H1 (cell line): ENCODE data around the gene RPTOR. TPM values are rescaled to one million over a fixed set of nuclear protein-coding genes. Genes with fewer than 3 reads are reported as not detected.

Experiments used
- CTCF ChIA-PET: fragments of 300-600 bp; sonication (Branson Sonifier 250); formaldehyde crosslinking; loops from one replicate; lab custom pipeline; 2021; ENCODE audit not compliant: partially characterized antibody; lab: Charles Lee
- POLR2A ChIA-PET: fragments of 300-600 bp; sonication (Branson Sonifier 250); formaldehyde crosslinking; loops from one replicate; lab custom pipeline; 2021; ENCODE audit warnings: inconsistent platforms; ENCODE audit not compliant: partially characterized antibody; lab: Charles Lee
- DNase-seq, 2 experiments: peaks; one replicate each; pipeline versions ENCODE4 v3.0.0 to v3.0.0-alpha.2; 2010 to 2022; ENCODE audit warnings: low spot score in 2 of 2, low read depth in 1 of 2, mixed read lengths in 1 of 2
- FAIRE-seq: peaks from 2 replicates; lab custom pipeline; 2011; peaks lifted over from hg19 to GRCh38; lab: Jason Lieb, UNC
- H2AFZ ChIP-seq: 2 replicates; pipeline ENCODE4 v1.8.1; 2012; ENCODE audit warnings: low read length, inconsistent platforms
- H2AK5ac ChIP-seq: 2 replicates; pipeline ENCODE4 v1.6.1; 2013; ENCODE audit warnings: low read depth, low read length
- H2BK120ac ChIP-seq: replicated peaks from 2 replicates; pipeline ENCODE3; 2013; ENCODE audit warnings: low read depth, low read length, inconsistent platforms
- H2BK12ac ChIP-seq: 2 replicates; pipeline ENCODE4 v1.6.1; 2013; ENCODE audit warnings: low read depth, low read length
- H2BK15ac ChIP-seq: 2 replicates; pipeline ENCODE4 v1.6.1; 2013; ENCODE audit warnings: low read length
- H2BK20ac ChIP-seq: 2 replicates; pipeline ENCODE4 v1.6.1; 2013; ENCODE audit warnings: low read length
- H2BK5ac ChIP-seq: 2 replicates; pipeline ENCODE4 v1.6.1; 2013; ENCODE audit warnings: low read depth, low read length
- H3K14ac ChIP-seq: 2 replicates; pipeline ENCODE4 v1.6.1; 2013; ENCODE audit warnings: inconsistent platforms; ENCODE audit not compliant: insufficient read length
- H3K18ac ChIP-seq: 2 replicates; pipeline ENCODE4 v1.6.1; 2013; ENCODE audit warnings: low read length; ENCODE audit errors: extremely low read depth
- H3K23ac ChIP-seq: 2 replicates; pipeline ENCODE4 v1.6.1; 2013; ENCODE audit warnings: inconsistent platforms; ENCODE audit not compliant: insufficient read length
- H3K23me2 ChIP-seq: 2 replicates; pipeline ENCODE4 v1.6.1; 2013; ENCODE audit warnings: low read depth, low read length
- H3K27ac ChIP-seq: 2 replicates; pipeline ENCODE4 v1.6.1; 2011; ENCODE audit warnings: low read depth, low read length, inconsistent platforms
- H3K27me3 ChIP-seq, 4 experiments: replicated peaks in 1 of 4; 1 replicate in 1 of 4; 2 replicates in 3 of 4; pipeline versions ENCODE4 v1.6.1 to v1.8.1; 2011 to 2013; ENCODE audit warnings: low read length in 3 of 4, mild to moderate bottlenecking in 3 of 4, inconsistent platforms in 2 of 4, mixed read lengths in 2 of 4, moderate library complexity in 1 of 4; ENCODE audit not compliant: control insufficient read depth in 3 of 4, insufficient read depth in 3 of 4; ENCODE audit errors: extremely low read depth in 1 of 4
- H3K36me3 ChIP-seq, 4 experiments: 2 replicates each; pipeline versions ENCODE4 v1.6.1 to v1.8.1; 2011 to 2013; ENCODE audit warnings: mild to moderate bottlenecking in 4 of 4, low read length in 3 of 4, moderate library complexity in 2 of 4, control low read depth in 1 of 4, inconsistent platforms in 1 of 4; ENCODE audit not compliant: insufficient read depth in 4 of 4, control insufficient read depth in 2 of 4
- H3K4ac ChIP-seq: replicated peaks from 2 replicates; pipeline ENCODE3; 2013; ENCODE audit warnings: low read length, low read depth, mixed read lengths, inconsistent platforms; ENCODE audit not compliant: insufficient read length
- H3K4me1 ChIP-seq, 4 experiments: replicated peaks in 1 of 4; 1 replicate in 1 of 4; 2 replicates in 3 of 4; pipeline versions ENCODE4 v1.6.1 to v1.8.1; 2011 to 2013; ENCODE audit warnings: low read length in 3 of 4, inconsistent platforms in 2 of 4, mixed read lengths in 1 of 4; ENCODE audit not compliant: insufficient read depth in 4 of 4, control insufficient read depth in 3 of 4
- H3K4me2 ChIP-seq, 2 experiments: 2 replicates each; pipeline versions ENCODE4 v1.6.1 to v1.8.1; 2011 to 2013; ENCODE audit warnings: low read depth in 2 of 2, low read length in 2 of 2, control low read depth in 1 of 2, inconsistent platforms in 1 of 2, mild to moderate bottlenecking in 1 of 2; ENCODE audit not compliant: insufficient read depth in 1 of 2
- H3K4me3 ChIP-seq, 4 experiments: fragments of 200-600, 300-600 bp in 1 of 4; sonication (generic), shearing (Covaris generic), sonication (Bioruptor Twin) in 1 of 4; 2 replicates each; pipeline versions ENCODE4 v1.5.1 to v1.8.1; 2011 to 2016; ENCODE audit warnings: low read length in 4 of 4, low read depth in 3 of 4, control low read depth in 2 of 4, inconsistent platforms in 2 of 4, mild to moderate bottlenecking in 2 of 4, mixed read lengths in 1 of 4, moderate library complexity in 1 of 4; ENCODE audit not compliant: insufficient read depth in 2 of 4; ENCODE audit errors: extremely low read depth in 1 of 4
- H3K56ac ChIP-seq: replicated peaks from 2 replicates; pipeline ENCODE3; 2013; ENCODE audit warnings: low read depth, mild to moderate bottlenecking, mixed read lengths, low read length, inconsistent platforms; ENCODE audit not compliant: insufficient read length
- H3K79me1 ChIP-seq: 2 replicates; pipeline ENCODE4 v1.6.1; 2013; ENCODE audit warnings: low read depth, low read length, control low read depth
- H3K79me2 ChIP-seq, 2 experiments: 2 replicates each; pipeline versions ENCODE4 v1.6.1 to v1.8.1; 2012 to 2013; ENCODE audit warnings: low read length in 2 of 2, mild to moderate bottlenecking in 2 of 2, inconsistent platforms in 1 of 2; ENCODE audit not compliant: insufficient read depth in 2 of 2, control insufficient read depth in 1 of 2
- H3K9ac ChIP-seq, 4 experiments: replicated peaks in 1 of 4; 1 replicate in 1 of 4; 2 replicates in 3 of 4; pipeline versions ENCODE4 v1.6.1 to v1.8.1; 2011 to 2013; ENCODE audit warnings: low read depth in 3 of 4, low read length in 3 of 4, control low read depth in 2 of 4, mild to moderate bottlenecking in 2 of 4, moderate library complexity in 2 of 4, inconsistent platforms in 1 of 4; ENCODE audit errors: extremely low read depth in 1 of 4
- H3K9me3 ChIP-seq, 2 experiments: 2 replicates each; pipeline versions ENCODE4 v1.6.1 to v1.8.1; 2012 to 2013; ENCODE audit warnings: mild to moderate bottlenecking in 2 of 2, moderate library complexity in 2 of 2, control low read depth in 1 of 2, inconsistent platforms in 1 of 2, low read depth in 1 of 2, low read length in 1 of 2, mixed read lengths in 1 of 2; ENCODE audit not compliant: insufficient read depth in 2 of 2
- H4K20me1 ChIP-seq, 2 experiments: replicated peaks in 1 of 2; 2 replicates each; pipeline versions ENCODE3 to v1.8.1; 2011 to 2013; ENCODE audit warnings: inconsistent platforms in 2 of 2, low read length in 2 of 2, mild to moderate bottlenecking in 1 of 2; ENCODE audit not compliant: insufficient read depth in 2 of 2, control insufficient read depth in 1 of 2
- H4K5ac ChIP-seq: 2 replicates; pipeline ENCODE4 v1.6.1; 2013; ENCODE audit warnings: low read length, low read depth, mixed read lengths, inconsistent platforms; ENCODE audit not compliant: insufficient read length
- H4K8ac ChIP-seq: 2 replicates; pipeline ENCODE4 v1.8.0; 2013; ENCODE audit warnings: mild to moderate bottlenecking, moderate library complexity, low read length, inconsistent platforms; ENCODE audit not compliant: insufficient read depth; ENCODE audit errors: extremely low read depth
- H4K91ac ChIP-seq: replicated peaks from 2 replicates; pipeline ENCODE3; 2013; ENCODE audit warnings: low read length, mixed read lengths, inconsistent platforms; ENCODE audit not compliant: insufficient read length
- ASH2L ChIP-seq: fragments of 200-600, 300-600 bp; sonication (generic); IDR thresholded peaks from one replicate; pipeline ENCODE4 v1.7.1; 2017; ENCODE audit warnings: low read length
- CHD1 ChIP-seq: IDR thresholded peaks from 2 replicates; pipeline ENCODE4 v1.6.1; 2012; ENCODE audit warnings: low read depth, low read length, improper control_type of control experiment
- EP300 ChIP-seq, 2 experiments: IDR thresholded peaks; 1 replicate in 1 of 2; 2 replicates in 1 of 2; pipeline ENCODE4 v1.6.1; 2011 to 2012; ENCODE audit warnings: low read depth in 2 of 2, low read length in 2 of 2, mild to moderate bottlenecking in 2 of 2, borderline replicate concordance in 1 of 2, inconsistent platforms in 1 of 2, moderate library complexity in 1 of 2
- GABPA ChIP-seq: IDR thresholded peaks from 2 replicates; pipeline ENCODE4 v1.6.1; 2011; ENCODE audit warnings: mild to moderate bottlenecking, low read length, moderate library complexity, borderline replicate concordance; ENCODE audit not compliant: insufficient read depth
- KDM4A ChIP-seq: IDR thresholded peaks from one replicate; pipeline ENCODE4 v1.7.1; 2012; ENCODE audit warnings: low read depth, mild to moderate bottlenecking, moderate library complexity, low read length, inconsistent platforms; ENCODE audit not compliant: severe bottlenecking
- KDM5A ChIP-seq: fragments of 200-600 bp; IDR thresholded peaks from 2 replicates; pipeline ENCODE4 v1.7.1; 2012; ENCODE audit warnings: mild to moderate bottlenecking, low read length, inconsistent platforms, mixed read lengths
- PHF8 ChIP-seq: fragments of 200-600 bp; sonication (generic); conservative IDR thresholded peaks from 2 replicates; pipeline ENCODE4 v1.7.1; 2012; ENCODE audit warnings: low read depth, mild to moderate bottlenecking, inconsistent platforms, low read length, moderate library complexity
- RAD21 ChIP-seq, 2 experiments: IDR thresholded peaks in 1 of 2; conservative IDR thresholded peaks in 1 of 2; 2 replicates each; pipeline ENCODE4 v1.6.1; 2011; ENCODE audit warnings: low read depth in 2 of 2, low read length in 2 of 2, improper control_type of control experiment in 1 of 2, inconsistent platforms in 1 of 2, mild to moderate bottlenecking in 1 of 2, moderate library complexity in 1 of 2
- RNF2 ChIP-seq: fragments of 200-900, 300-1000 bp; sonication (generic); IDR thresholded peaks from 2 replicates; pipeline ENCODE4 v1.7.1; 2016; ENCODE audit warnings: borderline replicate concordance, low read depth, mild to moderate bottlenecking, antibody characterized with exemption, low read length; ENCODE audit not compliant: poor library complexity, severe bottlenecking; ENCODE audit errors: missing control alignments
- SIRT6 ChIP-seq: IDR thresholded peaks from one replicate; pipeline ENCODE4 v1.7.1; 2012; ENCODE audit warnings: low read length, inconsistent platforms
- SP2 ChIP-seq: IDR thresholded peaks from 2 replicates; pipeline ENCODE4 v1.6.1; 2012; ENCODE audit warnings: mild to moderate bottlenecking, low read length, inconsistent platforms
- TBP ChIP-seq: IDR thresholded peaks from 2 replicates; pipeline ENCODE4 v1.6.1; 2011; ENCODE audit warnings: low read depth, low read length, improper control_type of control experiment
- TEAD4 ChIP-seq: IDR thresholded peaks from 2 replicates; pipeline ENCODE4 v1.6.1; 2012; ENCODE audit warnings: low read depth, low read length, inconsistent platforms, mixed read lengths
- ZNF274 ChIP-seq: IDR thresholded peaks from 2 replicates; pipeline ENCODE4 v1.7.0; 2012; ENCODE audit warnings: low read length, borderline replicate concordance; ENCODE audit errors: extremely low read depth
- WGBS, 2 experiments: shearing (Covaris generic) in 1 of 2; methylation state at CpG; one replicate each; pipeline versions ENCODE4 v1.1.6 to v1.1.7; 2013 to 2015; ENCODE audit warnings: low lambda C conversion rate in 2 of 2, mixed read lengths in 2 of 2, inconsistent platforms in 1 of 2, low coverage in 1 of 2, missing lambda C conversion rate in 1 of 2; ENCODE audit not compliant: insufficient replicate concordance in 2 of 2, insufficient coverage in 1 of 2, insufficient read length in 1 of 2; ENCODE audit errors: extremely low coverage in 1 of 2, missing lambda C conversion rate in 1 of 2; 5-methylcytosine and 5-hydroxymethylcytosine counted together
- polyA plus RNA-seq, 7 experiments: library from polyadenylated mRNA; depleted of rRNA in 3 of 7; stranded (reverse) in 5 of 7; unstranded in 2 of 7; fragments of >200 nt in 5 of 7; fragments of 200-250 nt in 2 of 7; gene quantifications; 1 replicate in 5 of 7; 2 replicates in 1 of 7; 4 replicates in 1 of 7; pipeline versions ENCODE4 v1.2.1 to v1.2.3, GENCODE V29; 2011 to 2013; ENCODE audit warnings: missing spikeins in 2 of 7, mixed read lengths in 2 of 7
- total RNA-seq: library from RNA; stranded (reverse); fragmentation: NEBNext Ultra II Directional; extraction: Animal tissue kit (Norgen Biotek cat#: 25700); gene quantifications from 2 replicates; pipeline ENCODE4 v1.2.1, GENCODE V29; 2021

Gene RPTOR
- total and polyA plus RNA-seq, 2 of the 8 experiments (the other 6 are each of a cell fraction or from before 2014, with no cell fraction given), result 6.9 to 28.7 TPM

- Histone ChIP-seq H2BK20ac (no peak overlapping the region), H4K20me1 (peaks cover 0 to 2% of the 10 kb centered on the region in 2 experiments), H3K79me1 (no peaks in the 10 kb centered on the region; the same call in 1 of the 2 replicates), H3K27me3 (no peaks in the 10 kb centered on the region; a peak in 1 of 7 replicates), H3K9ac (no peak overlapping the region), H3K18ac (no peak overlapping the region), H3K9me3 (no peaks in the 10 kb centered on the region), H3K14ac (no peak overlapping the region), H4K91ac (no peak overlapping the region), H3K4ac (peak overlapping the region; percentile 66), H4K8ac (no peak overlapping the region), H3K4me1 (peaks cover 4 to 6% (median 5%) of the 10 kb centered on the region in 4 experiments; a peak in 6 of 7 replicates), H2BK5ac (peak overlapping the region; percentile 19; the same call in 1 of the 2 replicates), H2AFZ (no peak overlapping the region), H3K27ac (no peak overlapping the region), H3K4me2 (no peak overlapping the region), H2BK15ac (no peak overlapping the region), H4K5ac (no peak overlapping the region), H2BK120ac (no peak overlapping the region), H3K56ac (no peak overlapping the region), H3K23me2 (no peaks in the 10 kb centered on the region), H2AK5ac (no peak overlapping the region), H3K79me2 (no peaks in the 10 kb centered on the region), H3K23ac (no peak overlapping the region), H2BK12ac (0 out of 2 replicates have a peak overlapping the region, but pooled peaks have one; percentile 39), H3K36me3 (no peaks in the 10 kb centered on the region), H3K4me3 (no peak overlapping the region)
- FAIRE-seq (no peak), DNase-seq (no peak)
- ChIA-PET CTCF (interaction anchor here (1.6 to 1.7 kb wide), 2 partner anchors 11 to 25 kb away, joined by 3 to 6 read pairs; no protein-coding TSS in a partner anchor), POLR2A (no interaction called here)
- 93% methylated on average over 24 of the region's 24 CpGs; no CpG with 5 or more reads in 1 of the 2 experiments for WGBS, 2 experiments
- TF ChIP-seq GABPA, result no peak
- no peak for TF ChIP-seq SIRT6
- TF ChIP-seq ASH2L, result no peak
- no peak for TF ChIP-seq KDM4A
- TF ChIP-seq TBP, result no peak
- TF ChIP-seq PHF8, result no peak
- TF ChIP-seq KDM5A, result no peak
- TF ChIP-seq RAD21 (IDR thresholded peaks at IDR 0.05 in 1 of 2, conservative IDR thresholded peaks at IDR 0.05 in 1 of 2; ENCODE audit: low read depth in 2 of 2, low read length in 2 of 2), result no peak
- no peak for TF ChIP-seq SP2
- TF ChIP-seq EP300 (IDR thresholded peaks at IDR 0.05; ENCODE audit: borderline replicate concordance in 1 of 2, low read depth in 2 of 2, low read length in 2 of 2), result no peak
- no peak for TF ChIP-seq RNF2
- TF ChIP-seq TEAD4, result no peak
- no peak for TF ChIP-seq CHD1
- TF ChIP-seq ZNF274, result no peak
Measured at GRCh38 chr17:80779336-80779735, 234.7 kb downstream of the RPTOR start.
